Transverse colon (tissue), 4 donors: ENCODE results near the gene CCDC3.

Experiments
- CTCF ChIP-seq, 5 experiments: fragments of 200-600 bp in 3 of 5; fragments of 450-650 bp in 2 of 5; sonication (generic) in 3 of 5; IDR thresholded peaks; 1 replicate in 2 of 5; 2 replicates in 3 of 5; pipeline ENCODE4 v1.5.1; 2016 to 2017; ENCODE audit warnings: antibody characterized with exemption in 5 of 5, inconsistent platforms in 3 of 5, mild to moderate bottlenecking in 2 of 5, moderate library complexity in 1 of 5
- EP300 ChIP-seq: sonication (generic); formaldehyde crosslinking; IDR thresholded peaks from one replicate; pipeline ENCODE4 v1.6.1; 2017; ENCODE audit warnings: antibody characterized with exemption, low read depth
- POLR2A ChIP-seq: fragments of 450-650 bp; IDR thresholded peaks from one replicate; pipeline ENCODE4 v1.6.1; 2016; ENCODE audit warnings: antibody characterized with exemption, mild to moderate bottlenecking, moderate library complexity
- POLR2AphosphoS5 ChIP-seq, 3 donors: sonication (generic); formaldehyde crosslinking; IDR thresholded peaks; one replicate each; pipeline ENCODE4 v1.6.1; 2016; ENCODE audit warnings: antibody characterized with exemption in 3 of 3

- TF ChIP-seq CTCF (IDR thresholded peaks at IDR 0.05) (no peak), POLR2A (no peak), EP300 (no peak), POLR2AphosphoS5 (IDR thresholded peaks at IDR 0.05) (no peak)
Measured at GRCh38 chr10:12950583-12951128, 50.9 kb downstream of the CCDC3 start.
